Motor neuron (in vitro differentiated cells): ENCODE data around the gene BCS1L. TPM values are rescaled to one million over a fixed set of nuclear protein-coding genes. Genes with fewer than 3 reads are reported as not detected.
"Not testable (repeated sequence)": the region's sequence is repeated elsewhere in the genome, so short reads cannot be mapped to it uniquely, and the experiment has no call there.

ENCODE experiments used
- ATAC-seq, 8 experiments: fragments of 200-7000 bp; cut with Tn5 transposase; replicated peaks in 6 of 8; 2 replicates each; pipeline ENCODE4 v1.8.0; 2021; ENCODE audit warnings: mild to moderate bottlenecking in 8 of 8, moderate library complexity in 8 of 8
- H3K27ac ChIP-seq, 2 donors: fragments of 250-450 bp; sonication (Bioruptor Pico); 2 replicates each; pipeline ENCODE4 v1.9.0; 2021; ENCODE audit warnings: antibody characterized with exemption in 2 of 2, mild to moderate bottlenecking in 2 of 2, moderate library complexity in 1 of 2
- H3K4me1 ChIP-seq, 2 donors: fragments of 250-450 bp; sonication (Bioruptor Pico); replicated peaks in 1 of 2; 2 replicates each; pipeline ENCODE4 v1.6.1; 2021; ENCODE audit warnings: antibody characterized with exemption in 2 of 2, mild to moderate bottlenecking in 2 of 2, moderate library complexity in 1 of 2
- H3K4me3 ChIP-seq, 5 donors: fragments of 250-450 bp; sonication (Bioruptor Pico); 2 replicates each; pipeline ENCODE4 v1.9.0; 2021; ENCODE audit warnings: antibody characterized with exemption in 5 of 5, mild to moderate bottlenecking in 5 of 5, moderate library complexity in 4 of 5
- WGBS, 10 experiments: fragments of 450-650 bp; shearing (Covaris generic); methylation state at CpG; one replicate each; pipeline ENCODE4 v1.0.0; 2022; 5-methylcytosine and 5-hydroxymethylcytosine counted together
- in situ Hi-C, 9 experiments: fragments of 400-800 bp; cut with MboI; loops; one replicate each; pipeline ENCODE4 v1.15.0; 2021; ENCODE audit warnings: low sequenced_read_pairs in 9 of 9, low pct_unique_long_range_greater_than_20kb in 2 of 9; ENCODE audit not compliant: unreplicated experiment in 9 of 9
- total RNA-seq, 8 experiments: library from RNA; unstranded; fragments of 300-600 nt; gene quantifications; 2 replicates each; pipeline versions ENCODE4 v1.2.3 to v1.2.4, GENCODE V29; 2022

Gene BCS1L
- total RNA-seq, 8 experiments from 2014 or later = 25.8 to 57.7 (median 38.8) TPM

GRCh38 chr2:218671097-218671653 lies 11.7 kb downstream of the BCS1L start:
- in situ Hi-C loops = no loop called here
- Histone ChIP-seq H3K4me3 (peak overlapping the region; percentile 73 to 96 (median 87)), H3K27ac (peak overlapping the region; percentile 87 to 90), H3K4me1 (peaks cover 10 to 11% of the 10 kb centered on the region in 2 donors)
- ATAC-seq = peak in 3 of 8 experiments; percentile 22 to 34 (median 28)
- 0 to 69% (median 50%) methylated on average over 3 to 10 of the region's 12 CpGs; no CpG with 5 or more reads in 1 of the 10 experiments for WGBS, 10 experiments

GRCh38 chr2:218671654-218672566 lies 12.4 kb downstream of the BCS1L start, which contains the start of the genes RNF25 and STK36:
RNF25 (minus strand) TSS chr2:218672002; CDS start chr2:218671970, 32 bp downstream.
STK36 (plus strand) TSS chr2:218672086; CDS start chr2:218672830, 744 bp downstream.
- H3K27ac ChIP-seq = peak within 1 kb of the TSS; percentile 87 to 90
- peak within 1 kb of the TSS; percentile 73 to 96 (median 87) for H3K4me3 ChIP-seq
- in situ Hi-C loops = no loop called here
- peaks cover 10 to 11% of the 10 kb centered on the region in 2 donors for H3K4me1 ChIP-seq
- 0 to 3% (median 0%) methylated on average over 1 to 16 of the region's 49 CpGs; no CpG with 5 or more reads in 2 of the 10 experiments for WGBS, 10 experiments
- ATAC-seq = peak; percentile 95 to 99 (median 98)

GRCh38 chr2:218679119-218679518 lies 19.6 kb downstream of the BCS1L start:
- Histone ChIP-seq H3K4me1 (no peaks in the 10 kb centered on the region), H3K27ac (no peak overlapping the region), H3K4me3 (no peak overlapping the region)
- in situ Hi-C loops = loop anchor here in 1 of 9 experiments (25.0 kb wide), 1 partner anchor 392 kb away; the partner anchor contains the start of gene TMBIM1
- no peak for ATAC-seq
- WGBS, 10 experiments = 33 to 100% (median 90%) methylated on average over 1 to 4 of the region's 4 CpGs; no CpG with 5 or more reads in 4 of the 10 experiments

GRCh38 chr2:218680061-218680460 lies 20.6 kb downstream of the BCS1L start:
- in situ Hi-C loops = loop anchor here in 1 of 9 experiments (25.0 kb wide), 1 partner anchor 393 kb away; the partner anchor contains the start of gene TMBIM1
- 20 to 100% (median 88%) methylated on average over 1 to 2 of the region's 3 CpGs; no CpG with 5 or more reads in 3 of the 10 experiments for WGBS, 10 experiments

GRCh38 chr2:218687400-218688060 lies 28.0 kb downstream of the BCS1L start:
- in situ Hi-C loops = loop anchor here in 1 of 9 experiments (25.0 kb wide), 1 partner anchor 400 kb away; the partner anchor contains the start of gene TMBIM1
- not testable (repeated sequence) for H3K4me1 ChIP-seq, H3K4me3 ChIP-seq, H3K27ac ChIP-seq
- 0 to 64% (median 24%) methylated on average over 1 to 5 of the region's 5 CpGs for WGBS, 10 experiments
- ATAC-seq = peak; percentile 40 to 99 (median 80)

More at GRCh38 chr2:218680061-218680460, 20.6 kb downstream of the BCS1L start:
- Histone ChIP-seq H3K27ac (no peak overlapping the region), H3K4me1 (no peaks in the 10 kb centered on the region), H3K4me3 (no peak overlapping the region)
- ATAC-seq = no peak

- Histone ChIP-seq H3K4me3 (no peak overlapping the region), H3K27ac (no peak overlapping the region), H3K4me1 (no peaks in the 10 kb centered on the region)
- ATAC-seq = peak in 2 of 8 experiments; percentile 88 to 89
- in situ Hi-C loops = loop anchor here in 1 of 9 experiments (25.0 kb wide), 1 partner anchor 404 kb away; the partner anchor contains the start of gene TMBIM1
Observed at GRCh38 chr2:218691234-218691633, 31.8 kb downstream of the BCS1L start.

- WGBS, 10 experiments = 43 to 94% (median 73%) methylated on average over 1 to 3 of the region's 3 CpGs; no CpG with 5 or more reads in 3 of the 10 experiments
- Histone ChIP-seq H3K4me3 (no peak overlapping the region), H3K4me1 (no peaks in the 10 kb centered on the region), H3K27ac (no peak overlapping the region)
- in situ Hi-C loops = loop anchor here in 1 of 9 experiments (25.0 kb wide), 1 partner anchor 407 kb away; the partner anchor contains the start of gene TMBIM1
- no peak for ATAC-seq
Observed at GRCh38 chr2:218694405-218695145, 35.1 kb downstream of the BCS1L start.

GRCh38 chr2:218698885-218699284 lies 39.4 kb downstream of the BCS1L start:
- H3K4me1 ChIP-seq = no peaks in the 10 kb centered on the region
- in situ Hi-C loops = loop anchor here in 1 of 9 experiments (25.0 kb wide), 1 partner anchor 412 kb away; the partner anchor contains the start of gene TMBIM1
- H3K27ac ChIP-seq = no peak overlapping the region
- WGBS, 10 experiments = 67 to 100% (median 97%) methylated on average over 1 to 6 of the region's 8 CpGs; no CpG with 5 or more reads in 5 of the 10 experiments
- no peak overlapping the region for H3K4me3 ChIP-seq
- ATAC-seq = no peak

GRCh38 chr2:218701806-218702205 lies 42.3 kb downstream of the BCS1L start:
- Histone ChIP-seq H3K4me3 (no peak overlapping the region), H3K4me1 (no peaks in the 10 kb centered on the region), H3K27ac (no peak overlapping the region)
- WGBS, 10 experiments = 50 to 100% (median 75%) methylated on average over 1 to 2 of the region's 2 CpGs; no CpG with 5 or more reads in 2 of the 10 experiments
- in situ Hi-C loops = loop anchor here in 1 of 9 experiments (25.0 kb wide), 1 partner anchor 135 kb away; the partner anchor contains the start of gene PRKAG3
- ATAC-seq = peak in 1 of 8 experiments; percentile 49

GRCh38 chr2:218703341-218703740 lies 43.9 kb downstream of the BCS1L start:
- no peak overlapping the region for H3K27ac ChIP-seq
- 70 to 93% (median 86%) methylated on average over 2 to 4 of the region's 4 CpGs; no CpG with 5 or more reads in 1 of the 10 experiments for WGBS, 10 experiments
- H3K4me3 ChIP-seq = no peak overlapping the region
- in situ Hi-C loops = loop anchor here in 1 of 9 experiments (25.0 kb wide), 1 partner anchor 134 kb away; the partner anchor contains the start of gene PRKAG3
- no peaks in the 10 kb centered on the region for H3K4me1 ChIP-seq
- no peak for ATAC-seq

- ATAC-seq = no peak
Observed at GRCh38 chr2:218708086-218708485, 48.6 kb downstream of the BCS1L start.

More at GRCh38 chr2:218708086-218708485, 48.6 kb downstream of the BCS1L start:
- in situ Hi-C loops = loop anchor here in 1 of 9 experiments (25.0 kb wide), 1 partner anchor 129 kb away; the partner anchor contains the start of gene PRKAG3
- peaks cover 0 to 4% of the 10 kb centered on the region in 2 donors for H3K4me1 ChIP-seq
- no peak overlapping the region for H3K4me3 ChIP-seq
- 13 to 100% (median 82%) methylated on average over 1 to 4 of the region's 4 CpGs; no CpG with 5 or more reads in 1 of the 10 experiments for WGBS, 10 experiments
- no peak overlapping the region for H3K27ac ChIP-seq
